GM21423 (cell line): ENCODE data around the gene FHL5.
"Not testable (repeated sequence)": the region's sequence is repeated elsewhere in the genome, so short reads cannot be mapped to it uniquely, and the experiment has no call there.

ENCODE experiments used
- ATAC-seq: cut with Tn5 transposase; IDR thresholded peaks from one replicate; pipeline ENCODE4 v1.9.1; 2021; ENCODE audit warnings: mild to moderate bottlenecking, moderate library complexity; ENCODE audit not compliant: unreplicated experiment

FHL5 gene, protein sequence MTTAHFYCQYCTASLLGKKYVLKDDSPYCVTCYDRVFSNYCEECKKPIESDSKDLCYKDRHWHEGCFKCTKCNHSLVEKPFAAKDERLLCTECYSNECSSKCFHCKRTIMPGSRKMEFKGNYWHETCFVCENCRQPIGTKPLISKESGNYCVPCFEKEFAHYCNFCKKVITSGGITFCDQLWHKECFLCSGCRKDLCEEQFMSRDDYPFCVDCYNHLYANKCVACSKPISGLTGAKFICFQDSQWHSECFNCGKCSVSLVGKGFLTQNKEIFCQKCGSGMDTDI

GRCh38 chr6:96562886-96563285 is at the start of gene FHL5:
TSS of gene FHL5 (plus strand) at chr6:96563128. CDS start at chr6:96603614, 40,486 bp downstream.
- no peak for ATAC-seq

GRCh38 chr6:96520171-96521115 is 42.5 kb upstream of the FHL5 start:
- ATAC-seq: no peak

DNA sequence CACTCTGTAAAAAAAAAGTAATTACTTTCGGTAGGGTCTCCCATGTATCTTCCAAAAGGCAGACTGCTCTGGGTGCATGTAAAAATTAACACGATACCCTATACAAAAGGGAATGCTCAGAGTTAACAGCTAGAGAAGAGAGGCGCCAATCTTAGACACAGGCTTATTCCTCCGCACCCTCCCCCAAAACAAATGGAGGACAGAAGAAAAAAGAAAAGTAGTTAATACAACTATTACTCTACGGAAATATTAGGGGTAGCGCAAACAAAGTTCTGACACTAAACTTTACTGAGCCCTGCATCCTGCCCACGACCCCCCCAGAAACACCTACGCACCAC is 41.7 kb upstream of the FHL5 start:
- ATAC-seq: no peak

DNA sequence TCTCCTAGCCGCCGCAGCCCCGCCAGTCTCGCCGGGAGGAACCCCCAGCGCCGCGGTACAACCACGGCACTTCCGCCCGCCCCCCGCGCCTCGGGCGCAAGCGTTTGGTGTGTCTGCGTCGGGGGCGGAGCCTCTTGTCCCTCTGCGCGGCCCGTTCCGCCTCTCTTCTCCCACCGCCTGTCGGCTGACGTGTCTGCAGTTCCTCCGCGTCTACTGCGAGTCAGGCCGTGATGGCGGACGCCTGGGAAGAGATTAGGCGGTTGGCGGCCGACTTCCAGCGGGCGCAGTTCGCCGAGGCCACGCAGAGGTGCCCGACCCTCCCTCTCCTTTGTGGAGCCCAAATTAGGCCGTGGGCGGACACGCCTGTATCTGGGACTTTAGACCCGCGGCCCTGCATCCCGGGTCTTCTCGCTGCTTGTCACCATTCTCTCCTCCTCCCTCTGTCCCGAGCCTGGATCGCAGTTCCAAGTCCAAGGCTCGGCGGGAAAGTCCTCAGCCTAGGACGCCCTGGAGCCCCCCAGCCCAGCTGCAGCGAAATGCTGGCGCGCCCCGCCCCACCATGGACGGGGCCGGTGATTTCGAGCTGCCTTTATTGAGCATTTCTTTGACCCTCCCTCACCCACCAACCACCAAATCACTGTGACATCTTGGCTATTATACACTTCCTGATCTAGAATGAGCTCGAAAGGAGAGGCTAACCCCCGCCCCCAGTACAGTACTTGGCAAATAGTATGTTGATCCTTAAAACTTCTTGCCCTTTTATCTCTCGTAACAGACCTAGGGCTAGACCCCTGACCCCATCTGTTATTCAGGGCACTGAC is 41.1 kb upstream of the FHL5 start, which contains the start of gene UFL1:
TSS of gene UFL1 (plus strand) at position 163 of the 821 bp plus-strand sequence. CDS start at position 231, 68 bp downstream.
- ATAC-seq: peak; percentile 98

GRCh38 chr6:96522465-96523009 is 40.4 kb upstream of the FHL5 start:
- ATAC-seq: peak; percentile 31

GRCh38 chr6:96528193-96528592 is 34.7 kb upstream of the FHL5 start:
- no peak for ATAC-seq

GRCh38 chr6:96532399-96532798 is 30.5 kb upstream of the FHL5 start:
- no peak for ATAC-seq

DNA sequence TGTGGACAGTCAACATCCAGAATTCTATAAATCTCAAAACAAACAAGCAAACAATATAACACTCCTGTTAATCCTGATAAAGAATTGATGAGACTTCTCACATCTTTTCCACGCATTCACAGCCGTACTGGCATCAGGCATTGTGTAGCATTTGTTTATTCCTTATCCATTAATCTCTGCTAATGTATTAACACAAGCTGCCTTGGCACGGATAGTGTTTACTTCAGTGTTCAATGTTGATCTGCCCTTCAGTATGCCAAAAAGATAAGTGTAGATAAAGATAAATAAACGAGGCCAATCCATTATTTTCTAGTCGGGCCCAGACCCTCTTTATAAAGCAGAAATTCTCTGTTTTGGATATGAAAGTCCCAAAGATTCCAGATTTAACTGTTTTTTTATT is 25.2 kb upstream of the FHL5 start:
- no peak for ATAC-seq

DNA sequence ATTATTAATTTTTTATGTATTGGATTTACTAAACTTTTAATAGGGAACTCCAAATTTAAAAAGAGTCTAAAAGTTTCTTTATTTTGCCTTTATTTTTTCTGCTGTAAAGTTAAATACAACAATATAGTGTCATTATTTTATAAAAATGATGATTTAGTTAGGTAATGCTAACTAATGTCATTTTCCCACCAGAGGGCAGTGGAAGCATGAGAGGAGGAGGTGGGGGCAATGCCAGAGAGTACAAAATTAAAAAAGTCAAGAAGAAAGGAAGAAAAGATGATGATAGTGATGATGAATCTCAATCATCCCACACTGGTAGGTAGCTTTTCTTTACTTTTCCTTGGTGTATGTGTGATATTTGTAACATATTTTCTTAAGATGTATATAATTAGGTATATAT is 20.2 kb upstream of the FHL5 start:
- ATAC-seq: no peak

GRCh38 chr6:96545882-96546281 is 17.0 kb upstream of the FHL5 start:
- no peak for ATAC-seq

DNA sequence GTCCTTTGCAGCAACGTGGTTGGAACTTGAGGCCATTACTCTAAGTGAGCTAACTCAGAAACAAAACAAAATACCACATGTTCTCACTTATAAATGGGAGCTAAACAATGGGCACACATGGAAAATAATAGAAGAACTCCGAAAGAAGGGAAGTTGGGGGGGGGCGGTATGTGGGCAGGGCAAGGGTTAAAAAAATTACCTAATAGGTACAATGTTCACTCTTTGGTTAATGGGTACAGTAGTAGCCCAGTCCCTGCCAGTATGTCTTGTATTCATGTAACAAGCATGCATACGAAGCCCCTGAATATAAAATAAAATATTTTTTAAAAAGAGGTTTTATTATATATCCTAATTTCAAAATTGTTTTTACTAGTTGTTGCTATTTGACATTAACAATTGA is 15.3 kb upstream of the FHL5 start:
- ATAC-seq: no peak

DNA sequence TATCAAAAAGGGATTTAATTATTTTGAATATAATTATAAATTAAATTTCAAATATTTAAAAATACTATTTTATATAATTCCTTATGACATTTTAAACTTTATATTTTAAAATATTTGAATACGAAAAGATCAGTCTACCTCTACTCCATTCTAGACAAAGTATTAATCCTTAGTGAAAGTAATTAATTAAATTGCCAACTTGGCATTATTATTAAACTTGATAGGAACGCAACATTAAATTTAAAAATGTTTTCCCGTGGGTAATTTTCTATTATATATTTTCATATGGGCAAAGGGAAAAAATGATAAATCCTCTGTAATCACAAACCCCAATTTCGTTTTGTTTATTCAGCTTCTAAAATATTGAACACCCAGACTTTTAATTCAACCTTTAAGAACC is 8.4 kb upstream of the FHL5 start:
- no peak for ATAC-seq

- not testable (repeated sequence) for ATAC-seq
Observed at GRCh38 chr6:96559740-96560139, 3.2 kb upstream of the FHL5 start.

- peak; percentile 75 for ATAC-seq
Observed at GRCh38 chr6:96563853-96564252, 925 bp downstream of the FHL5 start.

DNA sequence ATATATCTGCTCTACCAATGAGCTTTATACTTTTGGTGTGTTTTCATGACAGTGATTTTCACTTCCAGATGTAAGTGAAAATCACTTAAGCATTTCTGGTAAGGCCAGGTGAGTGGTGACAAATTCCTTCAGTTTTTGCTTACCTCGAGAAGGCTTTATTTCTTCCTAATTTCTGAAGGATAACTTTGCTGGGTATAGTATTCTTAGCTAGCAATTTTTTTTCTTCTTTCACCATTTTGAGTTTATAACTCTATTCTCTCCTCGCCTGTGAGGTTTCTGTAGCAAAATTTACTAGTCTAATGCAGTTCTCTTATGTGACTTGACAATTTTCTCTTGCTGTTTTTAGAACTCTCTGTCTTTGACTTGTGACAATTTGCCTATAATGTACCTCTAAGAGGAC is 7.1 kb downstream of the FHL5 start:
- ATAC-seq: no peak

GRCh38 chr6:96571551-96571950 is 8.6 kb downstream of the FHL5 start:
- ATAC-seq: no peak

DNA sequence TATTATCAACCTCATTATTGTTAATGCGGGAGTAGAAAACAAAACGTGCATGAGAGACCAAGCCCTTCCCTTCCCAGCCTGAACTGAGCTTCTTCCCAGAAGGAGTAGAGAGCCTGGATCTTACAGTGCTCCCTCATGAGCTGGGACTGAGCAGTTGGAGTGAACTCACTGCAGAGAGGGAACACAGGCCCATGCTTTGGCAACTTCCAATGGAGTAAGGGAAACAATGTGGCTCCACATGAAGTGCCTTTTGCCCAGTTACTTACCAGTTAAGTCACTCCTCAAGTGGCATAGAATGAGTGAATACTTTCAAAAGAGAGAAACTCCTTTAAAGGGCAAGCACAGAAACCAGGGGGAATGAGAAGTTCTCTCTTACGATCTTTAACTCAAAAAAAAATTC is 12.4 kb downstream of the FHL5 start:
- ATAC-seq: no peak

DNA sequence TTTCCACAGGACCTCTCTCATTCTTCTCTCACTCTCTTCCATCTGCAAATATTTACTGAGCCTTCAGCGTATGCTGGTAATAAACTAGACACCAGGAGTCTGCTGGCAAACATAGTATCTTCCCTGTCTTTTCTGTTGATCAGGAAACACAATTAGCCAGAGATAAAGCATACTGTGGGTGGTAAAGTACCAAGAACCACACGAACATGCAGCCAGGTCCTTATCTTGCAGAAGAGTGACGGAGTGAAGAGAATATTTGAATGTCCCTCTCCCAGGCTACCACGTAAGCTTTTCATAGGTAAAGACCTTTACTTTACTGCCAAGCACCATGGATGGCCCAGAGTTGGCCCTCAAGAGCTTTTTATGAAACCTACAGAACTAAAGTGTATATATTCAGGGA is 13.3 kb downstream of the FHL5 start:
- ATAC-seq: no peak

- ATAC-seq: no peak
Observed at GRCh38 chr6:96582021-96582420, 19.1 kb downstream of the FHL5 start.

GRCh38 chr6:96582436-96582835 is 19.5 kb downstream of the FHL5 start:
- no peak for ATAC-seq

GRCh38 chr6:96604420-96604819 is 41.5 kb downstream of the FHL5 start:
- no peak for ATAC-seq
